Heart right ventricle (tissue), 16 donors: ENCODE measurements around the gene CERS6. TPM values are rescaled to one million over a fixed set of nuclear protein-coding genes. Genes with fewer than 3 reads are reported as not detected.

Source experiments
- ATAC-seq, 8 donors: fragments of 200-7000 bp; cut with Tn5 transposase; one replicate each; pipeline ENCODE4 v1.9.1; 2020; ENCODE audit warnings: mild to moderate bottlenecking in 8 of 8, moderate library complexity in 8 of 8, moderate number of reproducible peaks in 1 of 8
- DNase-seq, 2 donors: peaks; one replicate each; pipeline ENCODE4 v3.0.0-alpha.2; 2020
- H3K27ac ChIP-seq, 10 donors: fragments of 200-600 bp; sonication (generic) in 2 of 10; one replicate each; pipeline versions ENCODE4 v1.5.0 to v1.8.0; 2020 to 2022; ENCODE audit warnings: mild to moderate bottlenecking in 3 of 10
- H3K27me3 ChIP-seq, 7 donors: fragments of 200-600 bp; one replicate each; pipeline ENCODE4 v1.8.0; 2021 to 2022; ENCODE audit warnings: mild to moderate bottlenecking in 2 of 7
- H3K36me3 ChIP-seq, 9 donors: fragments of 200-600 bp; sonication (generic) in 1 of 9; one replicate each; pipeline versions ENCODE4 v1.5.0 to v1.8.0; 2020 to 2022; ENCODE audit warnings: mild to moderate bottlenecking in 2 of 9
- H3K4me1 ChIP-seq, 9 donors: fragments of 200-600 bp; sonication (generic) in 1 of 9; one replicate each; pipeline versions ENCODE4 v1.5.0 to v1.8.0; 2020 to 2022; ENCODE audit warnings: mild to moderate bottlenecking in 4 of 9
- H3K4me3 ChIP-seq, 10 donors: fragments of 200-600 bp; sonication (generic) in 2 of 10; one replicate each; pipeline versions ENCODE4 v1.5.0 to v1.8.0; 2020 to 2022; ENCODE audit warnings: mild to moderate bottlenecking in 7 of 10, moderate library complexity in 2 of 10
- H3K9me3 ChIP-seq, 11 donors: fragments of 200-600 bp in 10 of 11; sonication (generic) in 2 of 11; one replicate each; pipeline versions ENCODE4 v1.5.0 to v1.8.0; 2013 to 2022; ENCODE audit warnings: mild to moderate bottlenecking in 2 of 11, control low read depth in 1 of 11, moderate library complexity in 1 of 11
- WGBS, 2 donors: extraction: QIAGEN DNeasy Blood & Tissue Kit; methylation state at CpG; one replicate each; pipeline ENCODE4 v1.1.7; 2013; ENCODE audit warnings: inconsistent platforms in 1 of 2; 5-methylcytosine and 5-hydroxymethylcytosine counted together
- intact Hi-C, 10 donors: fragments of 100-400 bp; cut with DNase I; formaldehyde crosslinking; loops; one replicate each; pipeline versions ENCODE4 v1.11.1 to v1.14.2; 2022
- polyA plus RNA-seq, 2 donors: library from polyadenylated mRNA; stranded (reverse); fragments of 200-250 nt; gene quantifications; one replicate each; pipeline ENCODE4 v1.2.3, GENCODE V29; 2013
- total RNA-seq, 10 donors: library from RNA; stranded (reverse); fragmentation: NEBNext Ultra II Directional in 3 of 10; extraction: Animal tissue kit (Norgen Biotek cat#: 25700) in 3 of 10; gene quantifications; one replicate each; pipeline versions ENCODE4 v1.2.1 to v1.2.4, GENCODE V29; 2021 to 2023
- TF ChIP-seq, protein P1 (sequence below), 9 donors: fragments of 200-600 bp; sonication (generic) in 2 of 9; IDR thresholded peaks; one replicate each; pipeline versions ENCODE4 v1.5.0 to v1.8.0; 2021 to 2022; ENCODE audit warnings: antibody characterized with exemption in 9 of 9, mild to moderate bottlenecking in 5 of 9, moderate library complexity in 1 of 9
- donor health status: Arrhythmogenic right ventricular cardiomyopathy.
- donor health status: ischemic (EF 13 %, LVEDD 7.1; RV severe dilation, severe dysfunction).
- donor health status: healthy with polysubstance abuse.
- donor health status: DM: no; HTN: yes; CAD: no.
- donor health status: DM: no; HTN: no; CAD: no.
- donor health status: ischemic (EF 25% LVEDD 6.9; RV normal size, moderate dysfunction).
- donor health status: ischemic (EF 25% LVEDD 5.7; RV mildly dilated, moderate dysfunction).
- donor health status: healthy.
- donor health status: DM: yes; HTN: yes; CAD: no.
- donor health status: Ischemic cardiomyopathy.
- donor health status: ischemic (EF 35%, LVEDD 5.7; RV mildly dilated, moderate dysfunction).
- donor health status: nonischemic (EF 11% LVEDD 7.7; RV severe dilation, severe dysfunction).
- donor health status: DM: yes; HTN: yes; CAD: no.
- donor health status: PGD.
- donor health status: ischemic (EF 29% LVEDD 5.4; RV normal size, mild dysfunction).
- donor health status: nonischemic (EF 23%, LVEDD 6.1; RV moderate dilation, normal function).

The CERS6 gene
- total and polyA plus RNA-seq, 12 donors = 20.5 to 76.3 (median 56.1) TPM

DNA sequence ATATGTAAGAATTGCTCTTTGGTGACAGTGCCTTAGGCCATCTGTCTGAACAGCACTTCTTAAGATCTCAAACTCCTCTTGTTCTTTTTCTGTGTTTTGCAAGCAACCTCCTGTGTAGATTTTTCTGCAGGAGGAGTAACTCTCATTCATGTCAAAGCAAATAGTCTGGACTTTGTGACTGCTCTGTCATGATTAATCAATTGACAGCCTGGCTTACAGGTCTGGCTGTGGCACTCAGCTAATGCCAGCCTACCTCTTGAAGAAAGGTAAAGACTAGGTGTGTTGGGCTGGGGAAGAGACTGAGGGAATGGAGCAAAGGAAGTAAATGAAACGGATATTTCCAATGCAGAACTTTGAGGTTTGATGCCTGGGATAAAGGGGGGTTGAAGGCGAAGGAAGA lies 156.6 kb downstream of the CERS6 start:
- WGBS, 2 donors = 94 to 97% methylated on average over 2 of the region's 2 CpGs
- TF ChIP-seq, protein P1, sequence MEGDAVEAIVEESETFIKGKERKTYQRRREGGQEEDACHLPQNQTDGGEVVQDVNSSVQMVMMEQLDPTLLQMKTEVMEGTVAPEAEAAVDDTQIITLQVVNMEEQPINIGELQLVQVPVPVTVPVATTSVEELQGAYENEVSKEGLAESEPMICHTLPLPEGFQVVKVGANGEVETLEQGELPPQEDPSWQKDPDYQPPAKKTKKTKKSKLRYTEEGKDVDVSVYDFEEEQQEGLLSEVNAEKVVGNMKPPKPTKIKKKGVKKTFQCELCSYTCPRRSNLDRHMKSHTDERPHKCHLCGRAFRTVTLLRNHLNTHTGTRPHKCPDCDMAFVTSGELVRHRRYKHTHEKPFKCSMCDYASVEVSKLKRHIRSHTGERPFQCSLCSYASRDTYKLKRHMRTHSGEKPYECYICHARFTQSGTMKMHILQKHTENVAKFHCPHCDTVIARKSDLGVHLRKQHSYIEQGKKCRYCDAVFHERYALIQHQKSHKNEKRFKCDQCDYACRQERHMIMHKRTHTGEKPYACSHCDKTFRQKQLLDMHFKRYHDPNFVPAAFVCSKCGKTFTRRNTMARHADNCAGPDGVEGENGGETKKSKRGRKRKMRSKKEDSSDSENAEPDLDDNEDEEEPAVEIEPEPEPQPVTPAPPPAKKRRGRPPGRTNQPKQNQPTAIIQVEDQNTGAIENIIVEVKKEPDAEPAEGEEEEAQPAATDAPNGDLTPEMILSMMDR (IDR thresholded peaks at IDR 0.05) = no peak
- ATAC-seq = no peak

GRCh38 chr2:168613551-168613950 lies 157.5 kb downstream of the CERS6 start:
- H3K4me3 ChIP-seq = no peak overlapping the region
- ATAC-seq (peak in 6 of 8 donors; percentile 29 to 73 (median 52)), DNase-seq (no peak)
- no peaks in the 10 kb centered on the region for H3K27me3 ChIP-seq
- intact Hi-C loops = no loop called here
- WGBS, 2 donors = 65 to 70% methylated on average over 2 of the region's 2 CpGs
- peaks cover 0 to 28% (median 0%) of the 10 kb centered on the region in 9 donors for H3K4me1 ChIP-seq
- no peak overlapping the region for H3K27ac ChIP-seq
- TF ChIP-seq, protein P1 (IDR thresholded peaks at IDR 0.05) = no peak
- peaks cover 0 to 3% (median 0%) of the 10 kb centered on the region in 11 donors for H3K9me3 ChIP-seq
- H3K36me3 ChIP-seq = peaks cover 0 to 3% (median 0%) of the 10 kb centered on the region in 9 donors

More for the DNA sequence above, 156.6 kb downstream of the CERS6 start:
- H3K9me3 ChIP-seq = no peaks in the 10 kb centered on the region
- H3K36me3 ChIP-seq = peaks cover 0 to 3% (median 0%) of the 10 kb centered on the region in 9 donors
- no peak overlapping the region for H3K27ac ChIP-seq
- H3K4me3 ChIP-seq = no peak overlapping the region
- H3K27me3 ChIP-seq = no peaks in the 10 kb centered on the region
- no peak for DNase-seq
- intact Hi-C loops = no loop called here
- peaks cover 0 to 28% (median 0%) of the 10 kb centered on the region in 9 donors for H3K4me1 ChIP-seq

GRCh38 chr2:168614172-168615018 lies 158.3 kb downstream of the CERS6 start:
- Histone ChIP-seq H3K27ac (no peak overlapping the region), H3K27me3 (no peaks in the 10 kb centered on the region), H3K9me3 (peaks cover 0 to 6% (median 0%) of the 10 kb centered on the region in 11 donors), H3K4me3 (no peak overlapping the region), H3K4me1 (peaks cover 0 to 28% (median 0%) of the 10 kb centered on the region in 9 donors), H3K36me3 (peaks cover 0 to 3% (median 0%) of the 10 kb centered on the region in 9 donors)
- DNase-seq = no peak
- TF ChIP-seq, protein P1 (IDR thresholded peaks at IDR 0.05) = no peak
- intact Hi-C loops = no loop called here
- 59 to 62% methylated on average over 3 of the region's 3 CpGs for WGBS, 2 donors
- peak in 1 of 8 donors; percentile 27 for ATAC-seq

DNA sequence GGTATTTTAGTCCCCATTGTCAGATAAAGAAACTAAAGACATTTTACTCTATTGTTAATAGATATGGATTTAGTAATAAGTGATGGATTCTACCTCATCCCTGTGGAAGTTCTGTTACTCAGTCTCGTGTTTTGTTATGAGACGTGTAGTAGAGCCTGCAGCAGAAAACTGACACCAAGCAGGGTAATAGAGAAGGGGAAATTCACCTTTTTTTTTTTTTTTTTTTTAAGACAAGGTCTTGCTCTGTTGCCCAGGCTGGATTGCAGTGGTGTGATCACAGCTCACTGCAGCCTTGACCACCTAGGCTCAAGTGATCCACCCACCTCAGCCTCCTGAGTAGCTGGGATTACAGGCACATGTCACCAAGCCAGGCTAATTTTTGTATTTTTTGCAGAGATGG lies 164.5 kb downstream of the CERS6 start:
- DNase-seq = no peak
- intact Hi-C loops = no loop called here
- Histone ChIP-seq H3K36me3 (no peaks in the 10 kb centered on the region), H3K27me3 (no peaks in the 10 kb centered on the region), H3K9me3 (peaks cover 0 to 6% (median 0%) of the 10 kb centered on the region in 11 donors), H3K4me3 (no peak overlapping the region), H3K4me1 (peaks cover 0 to 2% (median 0%) of the 10 kb centered on the region in 9 donors), H3K27ac (no peak overlapping the region)
- ATAC-seq = no peak
- 93 to 97% methylated on average over 2 of the region's 2 CpGs for WGBS, 2 donors
- TF ChIP-seq, protein P1 (IDR thresholded peaks at IDR 0.05) = no peak
